NOMO-1 (cell line): ENCODE measurements around the gene EVI5L.

Experiments used
- DNase-seq, 2 experiments: peaks; one replicate each; lab custom pipeline; 2025; ENCODE audit not compliant: unreplicated experiment in 2 of 2; lab: John Stamatoyannopoulos, UW

Gene EVI5L

GRCh38 chr19:7870571-7871436, 40.8 kb downstream of the EVI5L start:
- DNase-seq = peak; percentile 59 to 78

GRCh38 chr19:7871437-7872305, 41.7 kb downstream of the EVI5L start:
- peak; percentile 88 to 89 for DNase-seq

GRCh38 chr19:7872306-7873204, 42.5 kb downstream of the EVI5L start:
- no peak for DNase-seq

- DNase-seq = no peak
Observed at GRCh38 chr19:7873304-7874075, 43.5 kb downstream of the EVI5L start.

- DNase-seq = no peak
Observed at GRCh38 chr19:7874076-7874896, 44.3 kb downstream of the EVI5L start, which contains the start of gene PRR36. Gene PRR36 (minus strand): TSS chr19:7874390. CDS start chr19:7873689, 701 bp downstream.

- DNase-seq = no peak
Observed at GRCh38 chr19:7874897-7875273, 44.9 kb downstream of the EVI5L start.

- no peak for DNase-seq
Observed at GRCh38 chr19:7877249-7877836, 47.3 kb downstream of the EVI5L start.

- no peak for DNase-seq
Observed at GRCh38 chr19:7879111-7879807, 49.2 kb downstream of the EVI5L start.

- DNase-seq = peak in 1 of 2 experiments; percentile 10
Observed at GRCh38 chr19:7879836-7880235, 49.8 kb downstream of the EVI5L start.

GRCh38 chr19:7881910-7882309, 51.9 kb downstream of the EVI5L start:
- no peak for DNase-seq

- no peak for DNase-seq
Observed at GRCh38 chr19:7883105-7883504, 53.1 kb downstream of the EVI5L start.

- DNase-seq = no peak
Observed at GRCh38 chr19:7883796-7884570, 54.0 kb downstream of the EVI5L start.

GRCh38 chr19:7885818-7886217, 55.8 kb downstream of the EVI5L start:
- DNase-seq = no peak

- no peak for DNase-seq
Observed at GRCh38 chr19:7887408-7888144, 57.6 kb downstream of the EVI5L start.

GRCh38 chr19:7888145-7888825, 58.3 kb downstream of the EVI5L start, which contains the start of gene LRRC8E:
Gene LRRC8E (plus strand): TSS chr19:7888510. CDS start chr19:7895604, 7,094 bp downstream.
- DNase-seq = peak; percentile 24 to 26

GRCh38 chr19:7888826-7889217, 58.8 kb downstream of the EVI5L start:
- DNase-seq = no peak
